Fibroblast of lung (primary cell): ENCODE measurements around the gene MICAL1.
"Not testable (repeated sequence)": the region's sequence is repeated elsewhere in the genome, so short reads cannot be mapped to it uniquely, and the experiment has no call there.

Experiments used
- CTCF ChIP-seq, 2 donors: IDR thresholded peaks in 1 of 2; conservative IDR thresholded peaks in 1 of 2; 1 replicate in 1 of 2; 2 replicates in 1 of 2; pipeline ENCODE4 v1.5.1; 2011 to 2012; ENCODE audit warnings: low read length in 2 of 2, control low read depth in 1 of 2, inconsistent platforms in 1 of 2, low read depth in 1 of 2, mild to moderate bottlenecking in 1 of 2
- EZH2 ChIP-seq: IDR thresholded peaks from 2 replicates; pipeline ENCODE4 v1.5.1; 2012; ENCODE audit warnings: low read length, control low read depth, mild to moderate bottlenecking; ENCODE audit errors: missing control alignments

DNA sequence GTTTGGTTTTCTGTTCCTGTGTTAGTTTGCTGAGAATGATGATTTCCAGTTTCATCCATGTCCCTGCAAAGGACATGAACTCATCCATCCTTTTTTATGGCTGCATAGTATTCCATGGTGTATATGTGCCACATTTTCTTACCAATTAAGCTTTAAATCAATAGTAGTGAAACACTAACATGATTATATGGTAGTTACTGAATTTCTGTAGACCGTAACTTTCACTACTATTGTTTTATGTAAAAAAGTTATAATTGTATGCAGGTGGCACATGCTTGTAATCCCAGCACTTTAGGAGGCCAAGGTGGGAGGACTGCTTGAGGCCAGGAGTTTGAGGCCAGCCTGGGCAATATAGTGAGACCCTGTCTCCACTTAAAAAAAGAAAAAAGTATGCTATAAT is 5.6 kb upstream of the MICAL1 start:
- not testable (repeated sequence) for TF ChIP-seq CTCF (conservative IDR thresholded peaks at IDR 0.05 in 1 of 2, IDR thresholded peaks at IDR 0.05 in 1 of 2; ENCODE audit: low read depth in 1 of 2, low read length in 2 of 2); EZH2
